OCI-M2 (cell line): ENCODE data around the gene KIAA0040.

Experiments
- DNase-seq: peaks from one replicate; lab custom pipeline; 2025; ENCODE audit not compliant: unreplicated experiment; lab: John Stamatoyannopoulos, UW

KIAA0040 gene

GRCh38 chr1:175145899-175146528, 46.6 kb downstream of the KIAA0040 start:
- no peak for DNase-seq

- no peak for DNase-seq
Observed at GRCh38 chr1:175138579-175138978, 54.0 kb downstream of the KIAA0040 start.

GRCh38 chr1:175137369-175137768, 55.2 kb downstream of the KIAA0040 start:
- no peak for DNase-seq

- DNase-seq: no peak
Observed at GRCh38 chr1:175136246-175136645, 56.3 kb downstream of the KIAA0040 start.

- no peak for DNase-seq
Observed at GRCh38 chr1:175134500-175134899, 58.1 kb downstream of the KIAA0040 start.

GRCh38 chr1:175133673-175134435, 58.7 kb downstream of the KIAA0040 start:
- DNase-seq: no peak

GRCh38 chr1:175132436-175132835, 60.1 kb downstream of the KIAA0040 start:
- DNase-seq: no peak

GRCh38 chr1:175131095-175131494, 61.5 kb downstream of the KIAA0040 start:
- DNase-seq: no peak

GRCh38 chr1:175130649-175131045, 61.9 kb downstream of the KIAA0040 start:
- DNase-seq: no peak

- no peak for DNase-seq
Observed at GRCh38 chr1:175129997-175130648, 62.5 kb downstream of the KIAA0040 start.

GRCh38 chr1:175129644-175129996, 63.0 kb downstream of the KIAA0040 start:
- DNase-seq: no peak

GRCh38 chr1:175129182-175129581, 63.4 kb downstream of the KIAA0040 start:
- no peak for DNase-seq

- no peak for DNase-seq
Observed at GRCh38 chr1:175128523-175128922, 64.1 kb downstream of the KIAA0040 start.

GRCh38 chr1:175127565-175127964, 65.0 kb downstream of the KIAA0040 start:
- DNase-seq: no peak

GRCh38 chr1:175126347-175126746, 66.2 kb downstream of the KIAA0040 start:
- DNase-seq: no peak

- DNase-seq: no peak
Observed at GRCh38 chr1:175124861-175125260, 67.7 kb downstream of the KIAA0040 start.

GRCh38 chr1:175120511-175120910, 72.1 kb downstream of the KIAA0040 start:
- DNase-seq: no peak

- DNase-seq: no peak
Observed at GRCh38 chr1:175118375-175119367, 73.9 kb downstream of the KIAA0040 start.

GRCh38 chr1:175116903-175117302, 75.7 kb downstream of the KIAA0040 start:
- no peak for DNase-seq

- DNase-seq: no peak
Observed at GRCh38 chr1:175116210-175116798, 76.3 kb downstream of the KIAA0040 start.

GRCh38 chr1:175114996-175115395, 77.6 kb downstream of the KIAA0040 start:
- no peak for DNase-seq
